Ovary (tissue), 9 donors: Measurements from ENCODE around the gene SRRM1. TPM values are rescaled to one million over a fixed set of nuclear protein-coding genes. Genes with fewer than 3 reads are reported as not detected.
"Not testable (repeated sequence)": the region's sequence is repeated elsewhere in the genome, so short reads cannot be mapped to it uniquely, and the experiment has no call there.

Experiments used
- DNase-seq, 5 donors: peaks; one replicate each; pipeline ENCODE4 v3.0.0-alpha.2; 2019 to 2020
- H3K27ac ChIP-seq, 2 donors: fragments of 200-600 bp; one replicate each; pipeline versions ENCODE4 v1.5.1 to v1.8.0; 2019 to 2022
- H3K27me3 ChIP-seq: fragments of 200-600 bp; one replicate; pipeline ENCODE4 v1.8.0; 2022
- H3K36me3 ChIP-seq: fragments of 200-600 bp; sonication (generic); one replicate; pipeline ENCODE4 v1.5.1; 2019
- H3K4me1 ChIP-seq: one replicate; pipeline ENCODE4 v1.8.1; 2013; ENCODE audit warnings: mild to moderate bottlenecking, moderate library complexity; ENCODE audit not compliant: insufficient read depth
- H3K4me3 ChIP-seq: fragments of 200-600 bp; sonication (generic); one replicate; pipeline ENCODE4 v1.5.1; 2017
- H3K9me3 ChIP-seq, 2 donors: fragments of 200-600 bp in 1 of 2; sonication (generic) in 1 of 2; one replicate each; pipeline versions ENCODE4 v1.5.1 to v1.8.1; 2013 to 2019; ENCODE audit warnings: mild to moderate bottlenecking in 1 of 2, moderate library complexity in 1 of 2
- CTCF ChIP-seq, 3 donors: fragments of 450-650 bp in 2 of 3; fragments of 200-600 bp in 1 of 3; IDR thresholded peaks; one replicate each; pipeline versions ENCODE4 v1.5.1 to v1.8.0; 2016 to 2022; ENCODE audit warnings: antibody characterized with exemption in 3 of 3, mild to moderate bottlenecking in 1 of 3
- EP300 ChIP-seq: sonication (generic); formaldehyde crosslinking; IDR thresholded peaks from one replicate; pipeline ENCODE4 v1.6.1; 2017; ENCODE audit warnings: antibody characterized with exemption
- POLR2A ChIP-seq: fragments of 450-650 bp; IDR thresholded peaks from one replicate; pipeline ENCODE4 v1.6.1; 2017; ENCODE audit warnings: antibody characterized with exemption, mild to moderate bottlenecking, moderate library complexity
- WGBS, 3 donors: extraction: QIAGEN DNeasy Blood & Tissue Kit in 1 of 3; methylation state at CpG; one replicate each; pipeline versions ENCODE4 v1.1.5 to v1.1.7; 2013 to 2017; 5-methylcytosine and 5-hydroxymethylcytosine counted together
- intact Hi-C, 4 donors: fragments of 100-400 bp; cut with DNase I; formaldehyde crosslinking; loops; one replicate each; pipeline versions ENCODE4 v1.11.0 to v1.15.1; 2022 to 2023
- polyA plus RNA-seq, 2 donors: library from polyadenylated mRNA; stranded (reverse); fragments of 200-250 nt in 1 of 2; fragments of 350-450 nt in 1 of 2; fragmentation: Illumina TruSeq in 1 of 2; extraction: RNeasy Lipid Tissue Mini Kit (QIAGEN cat#74804) in 1 of 2; gene quantifications; one replicate each; pipeline ENCODE4 v1.2.3, GENCODE V29; 2013 to 2014
- total RNA-seq, 7 donors: library from RNA; depleted of rRNA in 2 of 7; stranded (reverse); fragments of >200 nt in 2 of 7; fragmentation: NEBNext Ultra II Directional in 3 of 7; extraction: Animal tissue kit (Norgen Biotek cat#: 25700) in 3 of 7; gene quantifications; one replicate each; pipeline versions ENCODE4 v1.1.0 to v1.2.4, GENCODE V29; 2016 to 2023
- donor health status: DM: no; HTN: no; CAD: no; lungs with moderate emphysema.
- donor health status: DM: no; HTN: no; CAD: no.
- donor health status: Bipolar disorder and iron deficiency.
- donor health status: DM: yes; HTN: yes; CAD: no.
- donor health status: DM: no; HTN: no; CAD: no.
- donor health status: DM: yes; HTN: yes; CAD: no.

The SRRM1 gene
- total and polyA plus RNA-seq, 9 donors = 74.9 to 154 (median 123) TPM

GRCh38 chr1:24659993-24660665 is 17.0 kb downstream of the SRRM1 start:
- Histone ChIP-seq H3K4me3 (no peak overlapping the region), H3K27ac (no peak overlapping the region), H3K4me1 (no peaks in the 10 kb centered on the region), H3K9me3 (no peaks in the 10 kb centered on the region), H3K36me3 (no peaks in the 10 kb centered on the region), H3K27me3 (no peaks in the 10 kb centered on the region)
- WGBS, 3 donors = 0 to 18% (median 15%) methylated on average over 1 of the region's 1 CpG
- TF ChIP-seq POLR2A (no peak), EP300 (no peak), CTCF (IDR thresholded peaks at IDR 0.05) (no peak)
- intact Hi-C loops = no loop called here
- DNase-seq = no peak

GRCh38 chr1:24664507-24665033 is 21.5 kb downstream of the SRRM1 start:
- no peaks in the 10 kb centered on the region for H3K9me3 ChIP-seq
- DNase-seq = no peak
- intact Hi-C loops = no loop called here
- no peaks in the 10 kb centered on the region for H3K36me3 ChIP-seq
- no peaks in the 10 kb centered on the region for H3K27me3 ChIP-seq
- no peak overlapping the region for H3K27ac ChIP-seq
- TF ChIP-seq CTCF (IDR thresholded peaks at IDR 0.05) (no peak), POLR2A (no peak), EP300 (no peak)
- H3K4me1 ChIP-seq = no peaks in the 10 kb centered on the region
- no peak overlapping the region for H3K4me3 ChIP-seq
- WGBS, 3 donors = 10 to 24% (median 12%) methylated on average over 2 of the region's 2 CpGs

- TF ChIP-seq POLR2A (no peak), EP300 (no peak), CTCF (IDR thresholded peaks at IDR 0.05) (no peak)
- Histone ChIP-seq H3K36me3 (no peaks in the 10 kb centered on the region), H3K4me1 (no peaks in the 10 kb centered on the region), H3K9me3 (no peaks in the 10 kb centered on the region), H3K27me3 (no peaks in the 10 kb centered on the region), H3K4me3 (no peak overlapping the region), H3K27ac (no peak overlapping the region)
- DNase-seq = no peak
- 74 to 80% (median 77%) methylated on average over 11 of the region's 11 CpGs for WGBS, 3 donors
- intact Hi-C loops = no loop called here
Measured at GRCh38 chr1:24666794-24667193, 23.7 kb downstream of the SRRM1 start.

GRCh38 chr1:24671372-24671771 is 28.3 kb downstream of the SRRM1 start:
- WGBS, 3 donors = 78 to 88% (median 88%) methylated on average over 4 of the region's 4 CpGs
- H3K36me3 ChIP-seq, H3K27me3 ChIP-seq, H3K4me1 ChIP-seq, intact Hi-C loops, DNase-seq, H3K9me3 ChIP-seq, H3K27ac ChIP-seq, H3K4me3 ChIP-seq: not testable (repeated sequence)

GRCh38 chr1:24672686-24673085 is 29.6 kb downstream of the SRRM1 start:
- H3K36me3 ChIP-seq, intact Hi-C loops, H3K4me3 ChIP-seq, DNase-seq, H3K27me3 ChIP-seq, H3K4me1 ChIP-seq, H3K27ac ChIP-seq, H3K9me3 ChIP-seq: not testable (repeated sequence)
- WGBS, 3 donors = 13 to 28% (median 13%) methylated on average over 1 of the region's 1 CpG
